ENCODE data around the gene HIVEP1. TPM values are rescaled to one million over a fixed set of nuclear protein-coding genes. Genes with fewer than 3 reads are reported as not detected.

HIVEP1 gene
- total RNA-seq, 1 experiment from 2014 or later = 24.2 TPM

- Histone ChIP-seq H3K27me3 (ENCODE audit: insufficient read depth, low read depth) (no peaks in the 10 kb centered on the region), H4K20me1 (ENCODE audit: insufficient read depth) (no peaks in the 10 kb centered on the region), H3K27ac (no peak overlapping the region), H2AFZ (no peak overlapping the region), H3K4me3 (no peak overlapping the region), H3K4me2 (no peak overlapping the region), H3F3A (ENCODE audit: insufficient read depth, low read depth) (no peaks in the 10 kb centered on the region), H3K9me2 (ENCODE audit: insufficient read depth) (no peaks in the 10 kb centered on the region), H3K36me3 (ENCODE audit: low read depth) (no peaks in the 10 kb centered on the region), H3K4me1 (replicated peaks; ENCODE audit: insufficient read depth) (no peaks in the 10 kb centered on the region), H3K9me3 (ENCODE audit: insufficient read depth, low read depth) (peaks cover 4% of the 10 kb centered on the region; the same call in 1 of the 2 replicates), H3K79me2 (ENCODE audit: low read depth) (no peaks in the 10 kb centered on the region)
- ChIA-PET CTCF (no interaction called here), POLR2A (ENCODE audit: unreplicated experiment) (interaction anchor here (0.6 kb wide), 1 partner anchor 314 kb away, joined by 3 read pairs; no protein-coding TSS in a partner anchor)
- no TSS peak for BruUV-seq (replicated peaks)
- intact Hi-C loops (cut with micrococcal nuclease; ENCODE audit: unreplicated experiment) = no loop called here
- DNase-seq = no peak
- TF ChIP-seq CTCF (conservative IDR thresholded peaks at IDR 0.05) = no peak
These were observed 11.0 kb upstream of the HIVEP1 start for GRCh38 chr6:12001004-12001705.

- Histone ChIP-seq H3K36me3 (ENCODE audit: low read depth) (no peaks in the 10 kb centered on the region), H3K4me3 (no peak overlapping the region), H3K79me2 (ENCODE audit: low read depth) (no peaks in the 10 kb centered on the region), H3K9me3 (ENCODE audit: insufficient read depth, low read depth) (peaks cover 4% of the 10 kb centered on the region; the same call in 1 of the 2 replicates), H3K9me2 (ENCODE audit: insufficient read depth) (no peaks in the 10 kb centered on the region), H3K4me2 (no peak overlapping the region), H3K27ac (no peak overlapping the region), H3F3A (ENCODE audit: insufficient read depth, low read depth) (peaks cover 3% of the 10 kb centered on the region; the same call in 1 of the 2 replicates), H4K20me1 (ENCODE audit: insufficient read depth) (no peaks in the 10 kb centered on the region), H2AFZ (0 out of 2 replicates have a peak overlapping the region, but pooled peaks have one; percentile 6), H3K4me1 (replicated peaks; ENCODE audit: insufficient read depth) (peaks cover 3% of the 10 kb centered on the region), H3K27me3 (ENCODE audit: insufficient read depth, low read depth) (no peaks in the 10 kb centered on the region)
- BruUV-seq (replicated peaks) = no TSS peak
- POLR2A ChIA-PET (ENCODE audit: unreplicated experiment) = interaction anchor here (0.6 kb wide), 1 partner anchor 315 kb away, joined by 3 read pairs; no protein-coding TSS in a partner anchor
- intact Hi-C loops (cut with micrococcal nuclease; ENCODE audit: unreplicated experiment) = no loop called here
- CTCF ChIA-PET = no interaction called here
- TF ChIP-seq EZH2 (IDR thresholded peaks at IDR 0.05; ENCODE audit: low read depth) = no peak
- no peak for TF ChIP-seq CTCF (conservative IDR thresholded peaks at IDR 0.05)
- DNase-seq = no peak
These were observed 10.2 kb upstream of the HIVEP1 start for GRCh38 chr6:12001706-12002435.

GRCh38 chr6:12007473-12007872 is 4.6 kb upstream of the HIVEP1 start:
- H3K79me2 ChIP-seq (ENCODE audit: low read depth) = peaks cover 13% of the 10 kb centered on the region
- intact Hi-C loops (cut with micrococcal nuclease; ENCODE audit: unreplicated experiment) = loop anchor here (5.0 kb wide), 1 partner anchor 85 kb away; no protein-coding TSS in a partner anchor
- H3K4me3 ChIP-seq = peak overlapping the region; percentile 83
- peaks cover 27% of the 10 kb centered on the region for H3K4me1 ChIP-seq (replicated peaks; ENCODE audit: insufficient read depth)
- peak overlapping the region; percentile 96 for H3K27ac ChIP-seq
- H2AFZ ChIP-seq = peak overlapping the region; percentile 94
- no TSS peak for BruUV-seq (replicated peaks)
- H3K9me2 ChIP-seq (ENCODE audit: insufficient read depth) = no peaks in the 10 kb centered on the region
- no peaks in the 10 kb centered on the region for H4K20me1 ChIP-seq (ENCODE audit: insufficient read depth)
- no peaks in the 10 kb centered on the region for H3K9me3 ChIP-seq (ENCODE audit: insufficient read depth, low read depth)
- H3F3A ChIP-seq (ENCODE audit: insufficient read depth, low read depth) = peaks cover 27% of the 10 kb centered on the region
- H3K4me2 ChIP-seq = peak overlapping the region; percentile 82
- H3K36me3 ChIP-seq (ENCODE audit: low read depth) = no peaks in the 10 kb centered on the region
- POLR2A ChIA-PET (ENCODE audit: unreplicated experiment) = interaction anchor here (0.5 kb wide), 1 partner anchor 33 kb away, joined by 19 read pairs; no protein-coding TSS in a partner anchor
- H3K27me3 ChIP-seq (ENCODE audit: insufficient read depth, low read depth) = no peaks in the 10 kb centered on the region
- TF ChIP-seq CTCF (conservative IDR thresholded peaks at IDR 0.05) (no peak), EZH2 (IDR thresholded peaks at IDR 0.05; ENCODE audit: low read depth) (no peak)
- CTCF ChIA-PET = no interaction called here
- DNase-seq = no peak

All from PC-9 (cell line).